Fibroblast of lung (primary cell): Measurements from ENCODE around the gene AP1M2.

Experiments
- CTCF ChIP-seq, 2 donors: IDR thresholded peaks in 1 of 2; conservative IDR thresholded peaks in 1 of 2; 1 replicate in 1 of 2; 2 replicates in 1 of 2; pipeline ENCODE4 v1.5.1; 2011 to 2012; ENCODE audit warnings: low read length in 2 of 2, control low read depth in 1 of 2, inconsistent platforms in 1 of 2, low read depth in 1 of 2, mild to moderate bottlenecking in 1 of 2
- EZH2 ChIP-seq: IDR thresholded peaks from 2 replicates; pipeline ENCODE4 v1.5.1; 2012; ENCODE audit warnings: low read length, control low read depth, mild to moderate bottlenecking; ENCODE audit errors: missing control alignments

- TF ChIP-seq CTCF (conservative IDR thresholded peaks at IDR 0.05 in 1 of 2, IDR thresholded peaks at IDR 0.05 in 1 of 2; ENCODE audit: low read depth in 1 of 2, low read length in 2 of 2) = no peak
- TF ChIP-seq EZH2 = no peak
These were observed 24.8 kb upstream of the AP1M2 start for GRCh38 chr19:10611907-10612306.
